HuH-7.5 (cell line): ENCODE data around the gene ADARB1.
"Not testable (repeated sequence)": the region's sequence is repeated elsewhere in the genome, so short reads cannot be mapped to it uniquely, and the experiment has no call there.

Experiments used
- DNase-seq: peaks from one replicate; pipeline ENCODE4 v3.0.0; 2011; ENCODE audit warnings: low spot score

Gene ADARB1, protein sequence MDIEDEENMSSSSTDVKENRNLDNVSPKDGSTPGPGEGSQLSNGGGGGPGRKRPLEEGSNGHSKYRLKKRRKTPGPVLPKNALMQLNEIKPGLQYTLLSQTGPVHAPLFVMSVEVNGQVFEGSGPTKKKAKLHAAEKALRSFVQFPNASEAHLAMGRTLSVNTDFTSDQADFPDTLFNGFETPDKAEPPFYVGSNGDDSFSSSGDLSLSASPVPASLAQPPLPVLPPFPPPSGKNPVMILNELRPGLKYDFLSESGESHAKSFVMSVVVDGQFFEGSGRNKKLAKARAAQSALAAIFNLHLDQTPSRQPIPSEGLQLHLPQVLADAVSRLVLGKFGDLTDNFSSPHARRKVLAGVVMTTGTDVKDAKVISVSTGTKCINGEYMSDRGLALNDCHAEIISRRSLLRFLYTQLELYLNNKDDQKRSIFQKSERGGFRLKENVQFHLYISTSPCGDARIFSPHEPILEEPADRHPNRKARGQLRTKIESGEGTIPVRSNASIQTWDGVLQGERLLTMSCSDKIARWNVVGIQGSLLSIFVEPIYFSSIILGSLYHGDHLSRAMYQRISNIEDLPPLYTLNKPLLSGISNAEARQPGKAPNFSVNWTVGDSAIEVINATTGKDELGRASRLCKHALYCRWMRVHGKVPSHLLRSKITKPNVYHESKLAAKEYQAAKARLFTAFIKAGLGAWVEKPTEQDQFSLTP

DNA sequence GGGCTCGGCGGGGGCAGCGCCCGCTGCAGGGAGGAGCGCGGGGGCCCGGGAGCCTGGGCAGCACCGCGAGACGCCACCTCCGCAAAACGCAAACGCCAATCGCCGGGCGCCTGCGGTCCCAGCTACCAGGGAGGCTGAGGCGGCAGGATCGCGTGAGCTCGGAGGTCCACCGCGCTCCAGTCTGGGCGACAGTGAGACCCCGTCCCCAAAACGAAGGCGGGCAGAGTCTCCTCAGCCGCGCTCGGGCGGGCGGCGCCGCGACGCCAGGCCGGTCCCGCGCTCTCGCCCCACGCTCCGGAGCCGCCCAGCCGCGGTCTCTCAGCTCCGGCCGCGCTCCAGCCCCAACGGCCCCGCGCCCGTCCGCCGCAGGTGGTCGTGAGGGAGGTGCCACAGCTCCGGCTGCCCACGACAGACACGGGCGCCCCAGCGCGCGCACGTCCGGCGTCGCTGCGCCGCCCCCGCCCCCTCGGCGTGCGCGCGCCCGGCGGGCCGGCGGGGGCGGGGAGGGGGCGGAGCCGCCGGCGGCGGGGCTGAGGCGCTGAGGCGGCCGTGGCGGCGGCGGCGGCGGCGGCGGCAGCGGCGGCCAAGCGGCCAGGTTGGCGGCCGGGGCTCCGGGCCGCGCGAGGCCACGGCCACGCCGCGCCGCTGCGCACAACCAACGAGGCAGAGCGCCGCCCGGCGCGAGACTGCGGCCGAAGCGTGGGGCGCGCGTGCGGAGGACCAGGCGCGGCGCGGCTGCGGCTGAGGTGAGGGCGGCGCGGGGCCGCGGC is at the start of gene ADARB1:
Gene ADARB1 (plus strand): TSS at position 533 of the 770 bp plus-strand sequence. CDS start 97,077 bp downstream, outside the sequence.
- DNase-seq, result peak; percentile 85

DNA sequence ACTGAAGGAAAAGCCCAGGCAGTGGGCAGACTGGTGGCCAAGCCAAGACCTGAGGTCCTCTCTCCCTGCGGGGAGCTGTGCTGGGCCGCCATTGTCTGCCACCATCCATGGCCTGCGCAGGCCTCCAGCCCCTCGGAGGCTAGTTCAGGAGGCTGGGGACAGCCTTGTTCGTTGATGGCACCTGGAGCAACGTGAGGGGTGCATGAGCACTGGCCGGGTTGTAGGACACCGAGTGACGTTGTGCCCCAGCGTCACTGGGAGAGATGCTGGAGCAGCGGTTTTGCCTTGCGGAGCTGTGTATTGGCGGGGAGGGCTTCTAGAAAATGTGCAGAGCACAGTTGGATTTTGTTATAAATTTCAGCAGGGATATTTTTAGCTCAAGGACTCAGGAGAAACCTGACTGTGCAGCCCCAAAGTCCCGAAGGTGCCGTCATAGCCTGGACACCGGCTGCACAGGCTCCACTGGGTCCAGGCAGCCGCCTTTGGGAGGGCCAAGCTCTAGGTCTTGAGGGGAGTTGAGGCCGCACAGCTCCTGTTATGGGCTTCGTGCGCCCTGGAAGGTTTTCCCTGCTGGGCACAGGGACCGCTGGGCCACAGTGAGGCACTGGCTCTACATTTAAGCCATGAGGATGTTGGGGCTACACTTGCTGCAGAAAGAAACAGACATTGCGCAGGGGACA is 48.2 kb upstream of the ADARB1 start:
- DNase-seq, result no peak

DNA sequence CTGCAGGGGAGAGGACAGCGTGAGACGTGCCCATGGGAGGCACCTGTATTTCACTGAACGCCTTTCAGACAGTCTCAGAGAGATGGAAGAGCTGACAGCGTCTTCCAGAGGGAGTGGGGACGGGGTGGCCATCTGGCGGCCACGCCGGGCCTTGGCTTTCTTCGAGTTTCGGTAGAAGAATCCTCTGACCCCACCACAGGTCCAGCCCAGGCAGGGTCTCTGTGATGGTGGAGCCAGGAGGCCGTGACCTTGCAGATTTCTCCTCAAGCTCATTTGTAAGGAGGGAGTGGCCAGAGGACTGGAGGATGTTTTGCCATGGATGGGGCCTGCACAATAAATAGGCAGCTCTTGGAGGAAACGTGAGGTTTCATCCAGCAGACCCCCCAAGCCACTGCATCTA is 47.6 kb upstream of the ADARB1 start:
- DNase-seq, result no peak

DNA sequence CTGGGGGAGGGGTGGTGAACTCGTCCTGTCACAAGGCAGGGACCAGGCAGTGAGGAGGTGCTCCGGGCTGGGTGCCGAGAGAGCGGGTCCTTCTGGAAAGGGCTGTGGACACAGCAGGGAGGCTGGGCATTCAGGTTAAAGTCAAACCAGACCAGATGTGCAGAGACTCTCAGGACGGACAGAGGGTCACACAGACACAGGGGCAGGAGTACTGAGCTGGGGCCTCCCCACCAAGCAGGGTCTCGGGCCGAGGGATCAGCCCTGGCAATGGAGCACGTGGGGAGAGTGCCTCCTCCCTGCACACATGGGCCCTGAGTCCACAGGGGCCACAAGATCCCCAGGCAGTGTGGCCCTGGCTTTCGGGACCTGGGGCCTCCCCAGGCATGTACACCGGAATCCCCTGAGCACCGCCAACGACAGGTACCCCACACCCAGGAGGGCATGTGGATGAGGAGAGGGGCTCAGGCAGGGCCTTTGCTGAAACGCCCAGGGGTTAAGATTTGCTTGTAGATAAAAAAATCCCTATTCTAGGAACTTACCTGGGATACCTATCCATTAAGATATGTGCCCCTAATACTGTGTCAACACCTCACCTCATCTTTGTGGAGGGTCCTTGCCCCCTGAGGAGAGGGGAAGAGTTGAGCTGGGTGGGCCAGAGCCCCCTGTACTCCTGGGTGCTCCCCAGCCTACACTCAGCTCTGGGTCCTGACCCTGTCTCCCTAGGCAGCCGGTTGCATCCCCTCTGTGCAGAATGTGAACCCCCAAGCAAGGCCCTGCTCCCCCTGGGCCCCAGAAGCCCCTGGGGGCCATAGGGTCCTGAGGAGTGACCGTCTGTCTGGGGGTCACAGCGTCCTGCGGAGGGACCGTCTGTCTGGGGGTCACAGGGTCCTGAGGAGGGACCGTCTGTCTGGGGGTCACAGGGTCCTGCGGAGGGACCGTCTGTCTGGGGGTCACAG is 46.9 kb upstream of the ADARB1 start:
- DNase-seq, result no peak

DNA sequence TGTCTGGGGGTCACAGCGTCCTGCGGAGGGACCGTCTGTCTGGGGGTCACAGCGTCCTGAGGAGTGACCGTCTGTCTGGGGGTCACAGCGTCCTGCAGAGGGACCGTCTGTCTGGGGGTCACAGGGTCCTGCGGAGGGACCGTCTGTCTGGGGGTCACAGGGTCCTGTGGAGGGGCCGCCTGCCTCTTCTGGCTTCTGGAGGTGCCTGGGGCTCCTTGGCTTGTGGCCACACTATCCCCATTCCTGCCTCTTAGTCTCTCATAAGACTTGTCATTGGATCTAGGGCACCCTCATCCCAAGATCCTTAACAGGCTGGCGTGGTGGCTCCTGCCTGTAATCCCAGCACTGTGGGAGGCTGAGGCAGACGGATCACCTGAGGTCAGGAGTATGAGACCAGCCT is 45.7 kb upstream of the ADARB1 start:
- DNase-seq, result not testable (repeated sequence)

DNA sequence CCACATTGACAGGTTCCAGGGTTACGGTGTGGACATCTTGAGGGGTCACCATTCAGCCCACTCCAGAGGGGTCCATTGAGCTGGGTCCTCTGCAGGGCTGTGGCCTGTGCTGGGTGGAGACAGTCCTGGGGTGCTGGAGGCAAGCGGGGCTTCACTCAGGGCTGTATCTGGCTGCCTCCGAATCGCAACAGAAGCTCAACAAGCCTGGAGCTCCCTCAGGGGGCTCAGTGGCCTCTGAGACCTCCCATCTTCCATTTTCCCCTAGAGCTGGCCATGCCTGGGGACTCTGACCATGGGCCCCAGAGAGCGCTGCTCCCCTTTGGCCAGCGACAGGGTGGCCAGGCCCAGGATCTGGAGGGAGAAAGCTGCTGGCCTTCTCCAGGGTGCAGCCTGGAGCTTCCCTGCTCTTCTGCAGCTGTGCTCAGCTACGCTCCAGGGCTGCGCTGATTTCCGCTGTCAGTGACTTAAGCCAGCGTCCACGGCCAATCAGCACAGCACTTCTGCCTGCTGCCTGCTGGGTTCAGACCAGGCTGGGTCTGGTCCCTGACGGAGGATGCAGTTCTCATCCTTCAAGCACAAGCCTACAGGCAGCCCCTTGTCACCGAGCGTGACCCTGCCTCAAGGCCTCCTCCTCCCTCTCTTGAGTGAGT is 45.0 kb upstream of the ADARB1 start:
- DNase-seq, result no peak

DNA sequence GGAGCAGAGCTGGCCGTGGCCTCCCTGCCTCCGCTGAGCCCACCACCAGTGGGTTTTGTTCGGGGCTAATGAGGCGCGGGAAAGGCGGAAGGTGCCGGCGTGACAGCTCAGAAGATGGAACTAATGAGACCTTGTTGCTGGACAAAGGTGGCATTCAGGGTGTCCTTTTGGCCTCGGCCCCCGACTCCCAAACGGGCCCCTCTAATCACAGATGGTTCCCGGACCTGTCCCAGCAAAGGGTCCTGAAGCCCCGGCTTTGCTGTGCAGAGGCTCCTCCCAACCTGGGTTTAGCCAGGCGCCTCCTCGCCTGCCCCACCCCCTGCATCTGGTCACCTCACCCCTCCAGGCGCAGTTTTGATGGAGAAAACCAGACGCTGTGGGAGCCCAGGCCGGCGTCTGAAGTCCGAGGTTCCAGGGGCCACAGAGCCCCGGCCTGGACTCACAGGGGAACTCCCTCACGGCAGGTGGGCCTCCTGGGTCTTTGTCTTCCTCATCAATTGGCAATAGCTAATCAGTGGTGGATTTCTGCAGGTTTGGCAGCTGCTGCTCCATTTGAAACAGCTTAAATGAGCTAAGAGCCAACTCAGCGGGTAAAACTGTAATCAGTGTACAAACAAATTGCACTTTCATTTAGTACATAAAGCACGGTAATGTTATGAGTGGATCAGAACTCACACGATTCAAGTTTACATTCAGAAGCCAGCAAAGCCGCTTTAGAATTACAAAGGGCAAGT is 44.3 kb upstream of the ADARB1 start:
- no peak for DNase-seq

DNA sequence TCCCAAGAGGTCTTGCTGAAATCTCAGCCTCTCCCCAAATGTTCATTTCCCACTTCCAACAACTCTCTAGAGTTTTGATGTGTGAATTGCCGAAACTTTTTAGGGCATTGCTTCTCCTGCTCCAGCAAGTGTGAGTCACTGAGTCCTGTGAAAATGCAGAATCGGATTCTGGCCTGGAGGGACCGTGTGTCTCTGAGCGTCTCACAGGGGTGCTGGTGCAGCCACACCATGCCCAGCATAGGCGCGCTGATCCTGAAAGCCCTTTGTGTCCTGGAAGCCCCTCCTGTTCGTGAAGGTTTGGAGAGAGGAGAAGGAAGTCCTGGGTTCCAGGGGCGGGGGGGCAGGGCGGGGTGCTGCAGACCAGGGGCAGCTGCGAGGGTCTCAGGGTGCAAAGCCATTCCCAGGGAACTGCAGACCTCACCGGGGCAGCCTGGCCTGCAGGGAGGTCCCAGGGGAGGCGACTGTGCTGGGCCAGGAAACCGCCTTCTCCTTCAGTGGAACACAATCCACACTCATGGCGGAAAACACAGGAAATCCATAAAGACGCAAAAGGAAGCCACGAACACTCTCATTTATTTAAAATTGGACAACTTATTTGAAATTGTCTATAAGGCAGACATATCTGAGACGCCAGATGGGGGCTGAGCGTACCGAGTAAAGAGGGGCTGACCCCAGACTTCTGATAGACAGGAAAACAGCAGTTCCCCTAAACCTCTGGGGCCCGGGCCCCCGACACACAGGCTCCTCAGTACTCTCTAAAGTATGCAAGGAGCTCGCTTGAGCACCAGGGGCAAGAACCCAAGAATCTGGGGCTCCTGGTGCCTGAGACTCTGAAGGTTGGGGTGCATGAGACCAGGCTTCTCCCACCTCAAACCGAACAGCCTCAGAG is 43.5 kb upstream of the ADARB1 start:
- no peak for DNase-seq

DNA sequence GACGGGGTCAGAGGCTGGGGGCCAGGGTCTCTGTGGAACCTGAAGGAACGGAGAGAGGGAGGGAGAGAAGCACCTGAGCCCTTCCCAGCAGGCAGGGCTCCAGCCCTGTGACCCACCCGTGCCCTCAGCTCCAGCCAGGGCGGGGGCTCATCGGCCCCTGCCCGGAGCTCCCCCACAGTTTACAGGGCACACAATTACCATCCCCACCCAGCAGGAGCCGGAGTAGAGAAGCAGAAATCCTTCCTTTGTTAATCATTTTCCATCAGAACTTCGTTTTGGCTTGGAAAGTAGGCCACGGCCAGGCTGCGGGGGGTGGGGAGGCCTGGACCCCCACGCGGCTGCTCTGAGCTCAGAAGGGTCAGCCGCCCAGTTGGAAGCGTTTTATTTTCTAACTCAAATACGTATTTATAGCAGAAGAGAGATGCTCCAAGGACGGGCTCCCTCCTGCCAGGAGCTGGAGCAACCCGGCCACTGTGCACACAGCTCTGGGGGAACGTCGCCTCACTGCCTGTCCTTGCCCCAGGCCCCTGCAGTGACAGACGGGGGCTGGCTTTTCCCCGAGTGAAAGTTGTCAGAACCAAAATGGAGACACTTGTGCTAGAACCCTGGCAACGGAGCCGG is 42.7 kb upstream of the ADARB1 start:
- no peak for DNase-seq

DNA sequence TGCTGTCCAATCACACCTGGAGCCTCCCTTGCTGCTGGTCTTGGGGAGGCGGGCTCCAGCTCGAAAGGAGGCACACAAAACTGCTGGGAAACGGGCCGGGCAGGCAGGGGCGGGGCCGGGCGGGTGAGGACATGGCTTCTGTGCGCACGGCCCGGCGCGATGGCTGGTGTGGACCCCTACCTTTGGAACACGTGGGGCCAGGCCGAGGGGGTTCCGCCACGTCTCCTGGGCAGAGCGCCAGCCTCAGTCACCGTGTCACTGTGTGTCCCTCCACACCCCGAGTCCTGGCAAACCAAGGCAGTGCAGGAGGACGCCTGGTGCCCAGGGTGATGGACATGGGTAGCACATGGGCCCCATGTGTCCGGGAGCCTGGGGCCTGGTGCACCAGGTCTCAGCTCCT is 42.0 kb upstream of the ADARB1 start:
- no peak for DNase-seq

DNA sequence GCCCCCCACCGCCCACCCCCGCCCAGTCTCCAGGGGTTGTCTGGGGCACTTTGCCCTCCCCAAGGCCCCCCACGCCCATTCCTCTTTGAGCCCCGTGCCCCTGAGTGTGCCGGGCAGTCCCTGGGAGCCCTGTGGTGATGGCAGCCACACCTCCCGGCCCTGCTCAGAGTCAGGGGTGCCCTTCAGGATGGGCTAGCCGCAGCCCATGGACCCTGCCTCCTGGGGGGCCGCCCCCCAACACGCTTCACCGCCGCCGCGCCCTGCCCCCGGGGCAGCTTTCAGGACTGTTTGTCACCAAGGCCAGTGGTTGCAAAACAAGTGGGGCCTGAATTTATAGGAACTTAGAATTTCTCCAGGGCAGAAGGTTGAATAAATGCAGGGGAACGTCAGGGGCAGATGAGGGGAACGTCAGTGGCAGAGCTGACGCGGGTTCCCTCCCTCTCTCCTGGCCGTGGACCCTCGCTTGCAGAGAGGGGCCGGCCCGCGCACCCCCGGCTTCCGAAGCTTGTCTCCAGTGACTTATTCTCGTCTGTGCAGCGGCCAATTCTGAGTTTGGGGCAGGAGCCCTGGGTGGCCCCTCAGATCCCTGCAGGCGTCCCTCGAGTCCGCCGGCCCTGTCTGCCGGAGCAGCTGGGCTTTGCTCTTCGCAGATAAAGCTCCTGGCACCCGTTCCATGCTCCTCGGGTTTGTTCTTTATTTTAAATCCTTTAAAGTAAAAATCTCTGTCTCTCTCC is 41.2 kb upstream of the ADARB1 start:
- no peak for DNase-seq

DNA sequence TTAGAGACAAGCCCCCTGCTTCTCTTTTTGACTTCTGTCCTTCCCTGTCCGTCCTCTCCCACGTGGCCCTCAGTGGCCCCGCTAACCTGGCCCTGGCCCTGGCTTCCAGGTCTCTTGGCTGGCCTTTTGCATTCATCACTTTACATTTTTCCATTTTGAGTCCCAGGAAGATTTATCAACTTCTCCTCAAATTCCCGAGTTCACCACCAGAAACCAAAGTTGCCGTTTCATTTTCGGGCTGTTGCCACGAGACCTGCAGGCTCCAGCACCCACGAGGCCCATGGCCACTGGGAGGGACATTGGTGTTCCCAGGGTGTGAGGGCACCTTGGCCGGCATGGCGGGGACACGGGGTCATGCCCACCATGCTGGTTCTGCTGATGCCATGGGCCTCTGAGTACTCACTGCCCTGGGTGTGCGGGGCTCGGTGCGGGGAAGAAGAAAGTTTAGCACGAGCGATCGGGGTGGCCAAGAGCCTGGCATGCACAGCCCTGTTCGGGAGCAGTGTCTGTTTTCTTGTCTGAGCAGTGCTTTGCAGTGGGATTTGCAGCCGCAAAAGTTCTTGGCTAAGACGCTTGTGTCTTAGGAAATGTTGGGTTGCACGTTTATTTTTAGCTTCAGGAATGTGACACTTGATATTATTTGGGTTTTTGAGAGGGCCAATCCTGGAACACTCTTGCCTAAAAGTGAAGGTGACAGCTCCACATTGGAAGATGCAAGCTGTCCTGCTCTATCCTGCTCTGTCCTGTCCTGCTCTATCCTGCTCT is 40.4 kb upstream of the ADARB1 start:
- no peak for DNase-seq

DNA sequence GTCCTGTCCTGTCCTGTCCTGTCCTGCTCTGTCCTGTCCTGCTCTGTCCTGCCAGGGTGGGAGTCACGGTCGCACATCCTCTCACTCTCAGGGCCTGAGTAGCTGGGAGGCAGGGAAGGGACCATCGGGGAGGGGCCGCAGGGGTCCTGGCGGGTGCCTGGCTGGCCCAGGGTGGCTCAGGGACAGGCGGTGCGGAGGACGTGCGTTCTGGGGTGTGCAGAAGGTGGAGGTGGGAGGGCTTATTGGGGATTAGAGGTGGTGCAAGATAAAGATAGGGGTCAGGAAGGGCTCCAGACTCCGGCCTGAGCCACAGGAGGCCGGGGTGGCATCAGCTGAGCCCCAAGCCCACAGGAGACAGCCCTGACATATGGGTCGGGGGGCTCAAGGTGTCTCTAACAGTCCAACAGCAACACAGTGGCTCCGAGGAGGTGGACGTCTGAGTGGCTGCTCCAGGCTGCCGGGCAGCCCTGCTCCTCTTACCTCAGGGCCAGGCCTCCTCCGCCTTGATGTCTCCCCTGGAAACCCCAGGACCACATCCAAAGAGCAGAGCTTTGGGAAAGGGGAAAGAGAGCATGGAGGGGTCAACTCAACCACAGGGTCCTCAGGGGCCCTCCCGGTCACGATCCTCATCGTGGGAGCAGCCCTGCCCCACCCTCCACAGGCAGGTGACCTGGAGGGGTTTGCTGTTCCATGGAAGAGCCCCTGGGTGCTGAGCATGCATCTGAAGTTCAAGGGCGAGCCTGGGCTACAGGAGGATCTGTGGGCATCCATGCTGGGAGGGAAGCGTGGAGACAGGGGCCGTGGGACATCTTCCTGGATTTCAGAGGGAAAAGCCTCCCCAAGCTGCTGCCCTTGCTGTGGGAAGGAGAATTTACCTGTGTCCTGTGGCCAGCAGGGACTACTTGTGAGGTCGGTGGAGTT is 39.6 kb upstream of the ADARB1 start:
- DNase-seq, result no peak

DNA sequence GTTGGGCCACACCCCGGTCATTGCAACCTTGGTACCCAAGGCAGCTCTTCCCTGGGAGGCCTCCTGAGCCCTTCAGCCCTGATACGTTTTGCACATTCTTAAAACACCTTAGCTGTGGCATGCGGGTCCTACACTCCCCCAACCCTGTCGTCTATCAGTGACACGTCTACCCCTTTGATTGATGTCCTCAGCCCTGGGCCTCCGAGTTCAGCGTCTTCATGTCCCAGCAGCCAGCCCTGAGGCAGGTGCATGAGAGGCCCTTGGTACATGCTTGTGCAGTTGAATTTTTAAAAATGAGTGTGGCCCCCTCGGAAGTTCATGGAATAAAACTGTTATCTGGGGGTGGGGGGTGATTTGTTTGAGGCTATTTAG is 38.9 kb upstream of the ADARB1 start:
- DNase-seq, result no peak

DNA sequence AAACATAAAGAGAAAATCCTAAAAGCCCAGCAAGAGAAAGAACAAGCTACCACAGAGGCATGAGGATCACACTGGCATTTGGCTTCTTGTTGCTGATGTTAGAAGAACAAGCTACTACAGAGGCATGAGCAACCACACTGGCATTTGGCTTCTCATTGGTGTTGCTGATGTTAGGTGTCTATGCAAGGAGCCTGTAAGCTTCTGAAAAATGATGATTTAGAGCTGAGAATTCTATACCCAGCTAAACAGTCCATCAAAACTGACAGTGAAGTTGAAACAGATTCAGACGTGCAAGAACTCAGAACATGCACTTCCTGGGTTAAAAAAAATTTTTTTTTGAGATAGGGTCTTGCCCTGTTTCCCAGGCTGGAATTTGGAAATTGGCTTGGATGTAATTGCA is 37.8 kb upstream of the ADARB1 start:
- no peak for DNase-seq

DNA sequence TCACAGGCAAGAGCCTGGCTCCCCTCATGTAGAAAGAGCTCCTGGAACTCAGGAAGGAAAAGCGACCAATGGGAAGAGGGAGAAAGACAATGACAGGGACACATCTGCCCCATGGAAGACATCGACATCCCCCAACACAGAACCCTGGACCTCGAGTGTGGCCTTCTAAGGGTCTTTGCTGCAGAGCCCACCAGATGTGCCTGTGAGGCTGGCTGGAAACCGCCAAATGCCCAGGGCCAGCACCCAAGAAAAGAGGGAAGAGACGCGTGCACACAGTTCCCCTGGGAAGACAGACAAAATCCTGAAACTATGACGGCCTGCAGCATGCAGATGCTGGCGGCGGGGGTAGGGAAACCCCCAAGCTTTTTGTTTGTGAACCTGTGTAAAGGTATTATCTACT is 36.4 kb upstream of the ADARB1 start:
- DNase-seq, result no peak
